GM12892 (cell line): ENCODE data around the gene CNMD.

Experiments
- POLR2A ChIP-seq: IDR thresholded peaks from 2 replicates; pipeline ENCODE4 v1.6.1; 2011; ENCODE audit warnings: low read depth, low read length, control low read depth
- POLR2AphosphoS5 ChIP-seq: IDR thresholded peaks from 2 replicates; pipeline ENCODE4 v1.6.1; 2011; ENCODE audit warnings: low read depth, low read length, control low read depth

DNA sequence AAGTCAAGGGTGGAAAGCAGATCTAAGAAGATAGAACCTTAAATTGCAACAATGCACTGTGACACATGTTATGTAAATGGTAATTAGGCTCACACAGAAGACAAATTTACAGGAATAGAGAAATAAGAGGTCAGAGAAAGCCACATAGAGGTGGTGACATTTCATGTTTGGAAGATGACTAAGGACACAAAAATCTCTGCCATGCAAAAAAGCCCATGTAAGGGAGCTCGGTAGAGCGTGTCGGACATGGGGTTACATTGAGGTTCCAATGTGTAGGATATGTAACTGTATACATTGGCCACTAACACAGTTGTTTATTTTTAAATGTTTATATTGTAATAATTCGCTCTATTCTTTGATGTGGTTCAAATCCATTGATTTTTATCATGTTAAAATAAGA is 53.2 kb downstream of the CNMD start:
- TF ChIP-seq POLR2A (no peak), POLR2AphosphoS5 (no peak)
